ENCODE results near the gene PPP1R16B.

Gene PPP1R16B

GRCh38 chr20:38844963-38845362 is 39.5 kb downstream of the PPP1R16B start:
- TF ChIP-seq CTCF (IDR thresholded peaks at IDR 0.05): no peak

- no peak for TF ChIP-seq CTCF (IDR thresholded peaks at IDR 0.05)
These were observed 42.3 kb downstream of the PPP1R16B start for GRCh38 chr20:38847840-38848239.

GRCh38 chr20:38853759-38854158 is 48.3 kb downstream of the PPP1R16B start:
- no peak for TF ChIP-seq CTCF (IDR thresholded peaks at IDR 0.05)

- no peak for TF ChIP-seq CTCF (IDR thresholded peaks at IDR 0.05)
These were observed 49.2 kb downstream of the PPP1R16B start for GRCh38 chr20:38854654-38855066.

GRCh38 chr20:38855356-38855755 is 49.9 kb downstream of the PPP1R16B start:
- no peak for TF ChIP-seq CTCF (IDR thresholded peaks at IDR 0.05)

- TF ChIP-seq CTCF (IDR thresholded peaks at IDR 0.05): no peak
These were observed 51.1 kb downstream of the PPP1R16B start for GRCh38 chr20:38856570-38856969.

GRCh38 chr20:38857703-38858102 is 52.2 kb downstream of the PPP1R16B start:
- TF ChIP-seq CTCF (IDR thresholded peaks at IDR 0.05): no peak

GRCh38 chr20:38859070-38859690 is 53.7 kb downstream of the PPP1R16B start:
- TF ChIP-seq CTCF (IDR thresholded peaks at IDR 0.05): no peak
